BJ (cell line): ENCODE results near the gene TPX2. TPM values are rescaled to one million over a fixed set of nuclear protein-coding genes. Genes with fewer than 3 reads are reported as not detected.

Experiments
- CTCF ChIA-PET: fragments of 350-600 bp; formaldehyde crosslinking; extraction: SDS; loops from one replicate; lab custom pipeline; 2021; ENCODE audit warnings: antibody characterized with exemption, inconsistent platforms; lab: Yijun Ruan, JAX
- POLR2A ChIA-PET: fragments of 300-600 bp; sonication (Branson Sonifier 250); formaldehyde crosslinking; extraction: SDS; loops from one replicate; lab custom pipeline; 2021; ENCODE audit warnings: antibody characterized with exemption; lab: Charles Lee
- DNase-seq: peaks from one replicate; pipeline ENCODE4 v3.0.0-alpha.2; 2011; ENCODE audit warnings: low read depth
- H3K27me3 ChIP-seq: 2 replicates; pipeline ENCODE4 v1.6.0; 2011; ENCODE audit warnings: low read length; ENCODE audit not compliant: control insufficient read depth, insufficient read depth
- H3K36me3 ChIP-seq: 2 replicates; pipeline ENCODE4 v1.5.1; 2011; ENCODE audit warnings: low read length; ENCODE audit not compliant: control insufficient read depth, insufficient read depth
- H3K4me3 ChIP-seq: 2 replicates; pipeline ENCODE4 v1.5.1; 2011; ENCODE audit warnings: low read depth, mild to moderate bottlenecking, control low read depth, low read length
- CTCF ChIP-seq: IDR thresholded peaks from 2 replicates; pipeline ENCODE4 v1.5.1; 2011; ENCODE audit warnings: low read depth, mild to moderate bottlenecking, control low read depth, inconsistent platforms, low read length, moderate library complexity; ENCODE audit not compliant: insufficient read depth
- polyA plus RNA-seq: library from polyadenylated mRNA; depleted of rRNA; stranded (reverse); fragments of >200 nt; gene quantifications from 2 replicates; pipeline ENCODE4 v1.2.3, GENCODE V29; 2011

The TPX2 gene
- polyA plus RNA-seq, 1 experiment = 29.9 TPM

DNA sequence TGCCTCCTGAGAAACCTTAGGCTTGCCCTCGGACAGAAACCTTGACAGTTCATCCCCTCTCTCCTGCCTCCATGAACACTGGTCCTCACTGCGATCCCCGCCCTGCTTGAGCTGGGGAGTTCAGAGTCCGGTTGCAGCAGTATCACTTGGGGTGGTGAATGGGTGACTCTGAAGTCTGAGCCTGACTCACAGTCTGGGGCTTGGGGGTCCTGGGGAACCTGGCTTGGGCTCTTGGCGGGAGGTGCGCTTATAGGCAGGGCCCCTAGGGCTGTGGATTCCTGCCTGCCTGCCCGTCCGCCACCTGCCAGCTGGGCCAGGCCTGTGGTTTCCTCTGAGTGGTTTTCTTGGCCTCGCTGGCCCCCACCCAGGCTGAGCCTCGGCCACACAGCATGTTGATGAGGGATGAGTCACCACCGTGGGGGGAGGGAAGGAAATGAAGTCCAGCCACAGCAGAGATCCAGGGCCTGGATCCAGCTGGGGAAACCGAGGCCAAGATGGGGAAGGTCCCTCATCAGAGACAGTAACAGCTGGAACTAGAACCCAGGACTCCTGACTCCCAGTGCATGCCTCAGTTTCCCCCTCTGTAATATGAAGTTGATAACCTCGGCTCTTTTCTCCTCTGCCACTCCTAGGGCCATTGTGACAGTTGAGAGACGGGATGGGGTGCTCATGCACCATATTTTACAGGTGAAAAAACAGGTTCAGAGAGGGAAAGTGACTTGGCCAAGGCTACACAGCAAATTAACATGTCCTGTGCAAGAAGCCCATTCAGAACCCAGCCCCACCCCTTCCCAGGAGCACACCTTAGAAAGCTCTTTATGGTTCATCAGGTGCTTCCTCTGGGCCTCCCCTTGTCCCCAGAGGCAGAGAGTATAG is 97.1 kb downstream of the TPX2 start:
- CTCF ChIA-PET = interaction anchor here (0.7 to 10.6 kb wide), 8 partner anchors 9 to 199 kb away, joined by 3 to 105 read pairs (median 4); partner anchors contain the start of genes FOXS1 and MYLK2
- POLR2A ChIA-PET = no interaction called here
- TF ChIP-seq CTCF = no peak
- peak; percentile 41 for DNase-seq
- 0 out of 2 replicates have a peak, but pooled peaks cover 2% of the 10 kb centered on the region for H3K27me3 ChIP-seq
- H3K4me3 ChIP-seq = no peak overlapping the region
- H3K36me3 ChIP-seq = no peaks in the 10 kb centered on the region

DNA sequence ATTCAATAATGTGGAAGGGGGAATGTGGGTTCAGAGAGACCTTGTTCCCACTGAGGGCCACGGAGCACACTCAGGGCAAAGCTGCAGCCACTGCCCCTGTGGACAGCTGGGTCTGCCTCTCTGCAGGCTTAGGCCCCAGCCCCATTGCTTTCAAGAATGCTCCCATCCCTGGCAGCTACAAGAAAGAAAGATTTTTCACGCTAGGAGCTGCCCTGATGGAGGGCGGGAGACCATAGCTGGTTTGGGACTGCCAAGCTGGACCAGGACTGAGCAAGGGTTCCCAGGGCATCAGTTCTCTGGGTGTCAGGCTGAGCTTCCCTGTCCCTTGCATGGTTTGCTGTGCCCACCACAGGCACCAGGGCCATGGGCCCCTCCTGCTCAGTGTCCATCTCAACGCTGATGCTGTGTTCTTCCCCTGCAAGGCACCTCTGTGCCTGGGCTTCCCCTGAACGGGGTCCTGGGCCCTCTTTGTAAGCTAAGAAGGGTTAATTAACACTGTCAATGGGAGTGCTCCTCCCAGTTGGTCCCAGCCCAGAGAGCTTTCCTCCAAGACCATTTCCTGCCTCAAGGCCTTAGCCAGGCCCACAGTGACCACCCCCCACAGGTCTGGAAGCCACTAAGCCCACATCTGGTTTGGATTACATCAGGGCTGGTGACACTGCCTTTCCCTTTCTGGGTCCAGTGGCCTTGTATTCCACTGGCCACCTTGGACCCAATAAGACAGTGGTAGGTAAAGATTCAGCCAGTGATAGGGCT is 97.9 kb downstream of the TPX2 start:
- Histone ChIP-seq H3K27me3 (0 out of 2 replicates have a peak, but pooled peaks cover 2% of the 10 kb centered on the region), H3K36me3 (no peaks in the 10 kb centered on the region), H3K4me3 (no peak overlapping the region)
- POLR2A ChIA-PET = interaction anchor here (0.5 kb wide), 1 partner anchor 99 kb away, joined by 3 read pairs; no protein-coding TSS in a partner anchor
- CTCF ChIA-PET = interaction anchor here (0.9 to 10.6 kb wide), 11 partner anchors 8 to 194 kb away, joined by 3 to 105 read pairs (median 4); partner anchors contain the start of genes FOXS1, MYLK2 and PDRG1
- no peak for DNase-seq
- no peak for TF ChIP-seq CTCF

- no peak for DNase-seq
- ChIA-PET CTCF (interaction anchor here (0.5 to 10.6 kb wide), 13 partner anchors 9 to 254 kb away, joined by 3 to 105 read pairs (median 4); partner anchors contain the start of genes MYLK2 and PDRG1), POLR2A (no interaction called here)
- H3K36me3 ChIP-seq = no peaks in the 10 kb centered on the region
- H3K4me3 ChIP-seq = no peak overlapping the region
- no peak for TF ChIP-seq CTCF
- H3K27me3 ChIP-seq = 0 out of 2 replicates have a peak, but pooled peaks cover 2% of the 10 kb centered on the region
These were observed 98.9 kb downstream of the TPX2 start for GRCh38 chr20:31837896-31838397.

DNA sequence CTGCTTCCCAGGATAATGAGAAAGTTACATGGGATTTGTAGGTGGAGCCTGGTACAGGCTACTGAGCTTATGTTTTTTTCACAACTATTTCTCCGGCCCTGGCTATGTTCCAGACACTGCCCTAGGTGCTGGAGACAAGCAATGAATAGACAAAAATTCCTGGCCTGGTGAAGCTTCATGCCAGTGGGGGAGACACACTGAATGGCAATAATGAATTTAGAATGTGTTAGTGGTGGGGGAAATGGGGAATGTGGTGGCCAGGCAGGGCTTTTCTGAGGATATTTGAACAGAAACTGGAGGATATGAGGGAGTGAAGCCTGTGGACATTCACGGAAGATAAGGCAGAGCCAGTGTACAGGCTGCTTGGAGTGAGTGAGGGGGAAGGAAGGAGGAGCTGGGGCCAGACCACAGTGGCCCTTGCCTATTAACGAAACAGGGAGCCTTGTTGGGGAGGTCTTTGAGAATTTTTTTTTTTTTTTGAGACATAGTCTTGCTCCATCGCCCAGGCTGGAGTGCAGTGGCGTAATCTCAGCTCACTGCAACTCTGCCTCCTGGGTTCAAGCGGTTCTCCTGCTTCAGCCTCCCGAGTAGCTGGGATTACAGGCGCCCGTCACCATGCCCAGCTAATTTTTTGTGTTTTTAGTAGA is 99.7 kb downstream of the TPX2 start:
- DNase-seq = no peak
- H3K4me3 ChIP-seq = no peak overlapping the region
- TF ChIP-seq CTCF = no peak
- CTCF ChIA-PET = interaction anchor here (0.6 to 10.6 kb wide), 12 partner anchors 8 to 253 kb away, joined by 3 to 105 read pairs (median 4); partner anchors contain the start of genes MYLK2 and PDRG1
- H3K36me3 ChIP-seq = no peaks in the 10 kb centered on the region
- POLR2A ChIA-PET = no interaction called here
- H3K27me3 ChIP-seq = 0 out of 2 replicates have a peak, but pooled peaks cover 2% of the 10 kb centered on the region
